WI38 (cell line): ENCODE results near the gene STARD3.

Experiments used
- H3K4me3 ChIP-seq: 2 replicates; pipeline ENCODE4 v1.5.1; 2011; ENCODE audit warnings: low read depth, mild to moderate bottlenecking, control low read depth, low read length
- TF ChIP-seq, protein P1 (sequence below): IDR thresholded peaks from 2 replicates; pipeline ENCODE4 v1.5.1; 2012; ENCODE audit warnings: low read depth, mild to moderate bottlenecking, control low read depth, low read length

Gene STARD3

DNA sequence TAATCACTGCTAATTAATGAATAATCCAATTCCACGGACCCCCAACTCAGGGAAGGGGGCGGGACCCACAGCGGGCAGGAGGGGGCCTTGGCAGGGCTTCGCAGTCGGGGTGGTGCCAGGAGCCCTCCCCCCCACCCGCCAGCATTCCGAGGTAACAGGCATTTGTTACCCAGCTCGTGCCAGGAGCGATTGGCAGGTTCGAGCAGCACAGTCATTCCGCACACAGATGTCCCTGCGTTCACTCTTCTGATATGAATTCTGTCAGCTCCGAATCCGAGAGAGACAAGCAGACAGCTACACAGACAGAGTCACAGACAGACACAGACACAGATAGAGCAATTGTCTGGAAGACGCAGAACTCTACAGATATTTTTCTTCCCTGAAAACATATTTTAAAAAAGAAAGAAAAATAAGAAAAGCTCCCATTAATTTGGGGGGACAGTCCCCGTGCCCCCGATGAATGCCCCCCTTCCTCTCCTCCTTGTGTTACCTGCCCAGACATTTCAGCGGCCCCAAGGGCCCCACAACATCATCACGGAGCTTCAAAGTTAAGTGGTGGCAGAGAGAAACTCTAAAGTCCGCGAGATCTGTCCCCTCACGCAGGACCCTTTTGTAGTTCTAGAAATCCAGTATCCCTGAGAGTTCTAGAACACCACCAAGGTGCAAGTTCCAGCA lies 39.4 kb upstream of the STARD3 start:
- TF ChIP-seq, protein P1, sequence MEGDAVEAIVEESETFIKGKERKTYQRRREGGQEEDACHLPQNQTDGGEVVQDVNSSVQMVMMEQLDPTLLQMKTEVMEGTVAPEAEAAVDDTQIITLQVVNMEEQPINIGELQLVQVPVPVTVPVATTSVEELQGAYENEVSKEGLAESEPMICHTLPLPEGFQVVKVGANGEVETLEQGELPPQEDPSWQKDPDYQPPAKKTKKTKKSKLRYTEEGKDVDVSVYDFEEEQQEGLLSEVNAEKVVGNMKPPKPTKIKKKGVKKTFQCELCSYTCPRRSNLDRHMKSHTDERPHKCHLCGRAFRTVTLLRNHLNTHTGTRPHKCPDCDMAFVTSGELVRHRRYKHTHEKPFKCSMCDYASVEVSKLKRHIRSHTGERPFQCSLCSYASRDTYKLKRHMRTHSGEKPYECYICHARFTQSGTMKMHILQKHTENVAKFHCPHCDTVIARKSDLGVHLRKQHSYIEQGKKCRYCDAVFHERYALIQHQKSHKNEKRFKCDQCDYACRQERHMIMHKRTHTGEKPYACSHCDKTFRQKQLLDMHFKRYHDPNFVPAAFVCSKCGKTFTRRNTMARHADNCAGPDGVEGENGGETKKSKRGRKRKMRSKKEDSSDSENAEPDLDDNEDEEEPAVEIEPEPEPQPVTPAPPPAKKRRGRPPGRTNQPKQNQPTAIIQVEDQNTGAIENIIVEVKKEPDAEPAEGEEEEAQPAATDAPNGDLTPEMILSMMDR, result no peak
- no peak overlapping the region for H3K4me3 ChIP-seq

GRCh38 chr17:39598047-39598481 lies 38.9 kb upstream of the STARD3 start:
- H3K4me3 ChIP-seq, result no peak overlapping the region
- TF ChIP-seq, protein P1, result no peak

DNA sequence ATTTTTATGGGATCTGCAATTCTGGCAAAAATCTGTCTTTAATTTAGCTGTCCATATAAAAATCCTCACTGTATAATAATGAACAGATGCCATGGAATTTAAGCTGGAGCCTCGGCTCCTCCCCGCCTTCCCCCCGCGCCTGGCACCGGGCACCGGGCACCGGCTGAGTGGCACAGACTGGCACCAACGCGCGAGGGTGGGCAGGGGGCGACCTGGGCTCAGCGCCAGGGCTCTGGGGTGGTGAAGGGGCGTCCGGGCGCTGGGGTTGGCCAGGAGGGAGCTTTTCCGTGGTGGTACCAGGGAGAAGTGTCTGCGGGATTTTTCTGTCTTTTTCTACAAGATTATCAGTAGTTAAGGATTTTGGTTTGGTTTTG lies 38.3 kb upstream of the STARD3 start:
- TF ChIP-seq, protein P1, result no peak
- no peak overlapping the region for H3K4me3 ChIP-seq

GRCh38 chr17:39599004-39599664 lies 37.8 kb upstream of the STARD3 start:
- TF ChIP-seq, protein P1, result no peak
- no peak overlapping the region for H3K4me3 ChIP-seq

DNA sequence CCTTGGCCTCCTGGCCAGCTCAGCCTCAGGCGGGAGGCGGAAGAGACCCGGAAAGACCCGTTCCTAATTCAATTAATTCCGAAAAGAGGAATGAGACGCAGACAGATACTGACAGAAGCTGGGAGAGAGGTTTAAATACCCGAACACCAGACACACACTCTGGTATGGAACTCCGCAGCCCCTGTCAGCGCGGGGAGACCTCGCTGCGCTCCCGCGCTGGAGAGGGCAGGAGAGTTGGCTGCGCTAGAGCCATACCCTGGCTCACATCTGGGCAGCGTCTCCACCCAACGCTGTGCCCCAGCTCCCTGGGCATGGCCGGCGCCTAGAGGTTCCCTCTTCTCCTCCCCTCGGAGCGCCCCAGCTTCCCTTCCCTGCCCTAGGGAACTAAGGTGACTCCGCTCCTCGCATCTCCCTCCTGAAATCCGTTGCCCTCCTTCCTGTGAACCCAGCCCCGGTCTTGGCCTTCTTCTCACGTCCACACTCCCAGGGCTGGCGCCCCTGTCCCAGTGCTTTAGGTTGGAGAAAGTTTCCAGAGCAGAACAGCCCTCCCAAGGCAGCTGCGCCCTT lies 37.2 kb upstream of the STARD3 start:
- TF ChIP-seq, protein P1, result no peak
- no peak overlapping the region for H3K4me3 ChIP-seq

DNA sequence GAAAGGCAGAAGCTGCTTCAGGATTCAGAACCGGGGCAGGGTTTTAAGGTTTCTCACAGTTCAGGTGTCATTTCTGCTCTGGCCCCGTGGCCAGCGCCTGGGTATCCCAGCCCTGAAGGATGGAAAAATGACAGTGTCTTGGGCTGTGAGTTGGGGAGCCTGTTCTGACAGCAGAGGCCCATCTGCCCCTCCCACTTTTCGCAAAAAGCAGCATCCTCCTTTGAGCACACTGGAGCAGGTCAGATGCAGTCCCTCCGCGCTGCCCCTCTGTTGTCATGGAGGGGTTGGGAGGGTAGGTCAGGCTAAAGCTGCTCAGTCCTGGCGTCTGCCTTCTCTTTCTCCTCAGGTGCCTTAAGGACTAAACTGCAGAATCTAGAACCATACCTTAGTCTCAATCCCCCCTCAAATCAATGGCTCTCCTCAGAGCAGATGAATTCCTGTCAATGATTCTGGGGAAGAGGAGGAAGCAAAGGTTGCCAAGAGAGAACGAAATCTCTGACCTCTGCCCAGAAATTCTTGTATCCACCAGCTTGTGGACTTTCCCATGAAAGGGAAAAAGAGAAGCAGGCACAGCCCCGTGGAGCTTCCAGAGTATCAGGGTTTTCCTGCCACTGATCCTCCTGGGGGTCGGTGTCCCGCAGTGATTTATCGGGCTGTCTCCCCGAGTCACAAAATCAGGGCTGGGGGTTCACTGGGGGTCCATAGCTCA lies 36.5 kb upstream of the STARD3 start:
- TF ChIP-seq, protein P1, result no peak
- no peak overlapping the region for H3K4me3 ChIP-seq
